SK-N-SH treated with all-trans-retinoic acid at 6 μM for 48 hours (cell line): Measurements from ENCODE around the gene RING1.

Source experiments
- ATAC-seq: fragments of 200-7000 bp; cut with Tn5 transposase; 3 replicates; pipeline ENCODE4 v1.9.1; 2020; ENCODE audit warnings: mild to moderate bottlenecking, moderate library complexity
- ARNTL ChIP-seq: fragments of 450-650 bp; formaldehyde crosslinking; IDR thresholded peaks from 2 replicates; pipeline ENCODE4 v1.5.0; 2020; ENCODE audit warnings: low read depth, mild to moderate bottlenecking, moderate library complexity, borderline replicate concordance
- BACH2 ChIP-seq: fragments of 250-450 bp; sonication (Bioruptor Pico); IDR thresholded peaks from 2 replicates; pipeline ENCODE4 v1.9.0; 2021; ENCODE audit warnings: mild to moderate bottlenecking, borderline replicate concordance
- ESRRG ChIP-seq: fragments of 250-450 bp; sonication (Bioruptor Pico); IDR thresholded peaks from 2 replicates; pipeline ENCODE4 v1.6.1; 2021; ENCODE audit warnings: mild to moderate bottlenecking
- GLIS3 ChIP-seq: fragments of 250-450 bp; sonication (Bioruptor Pico); IDR thresholded peaks from 2 replicates; pipeline ENCODE4 v1.5.0; 2020; ENCODE audit warnings: mild to moderate bottlenecking, moderate library complexity
- ISL1 ChIP-seq: fragments of 250-450 bp; sonication (Bioruptor Pico); IDR thresholded peaks from 2 replicates; pipeline ENCODE4 v2.1.2; 2022; ENCODE audit warnings: mild to moderate bottlenecking, moderate library complexity
- PPARA ChIP-seq: fragments of 250-450 bp; sonication (Bioruptor Pico); IDR thresholded peaks from 2 replicates; pipeline ENCODE4 v1.5.0; 2020; ENCODE audit warnings: mild to moderate bottlenecking, borderline replicate concordance
- RARB ChIP-seq: fragments of 250-450 bp; sonication (Bioruptor Pico); IDR thresholded peaks from 2 replicates; pipeline ENCODE4 v1.8.0; 2021; ENCODE audit warnings: mild to moderate bottlenecking, moderate library complexity
- TCF4 ChIP-seq: fragments of 250-450 bp; sonication (Bioruptor Pico); IDR thresholded peaks from 2 replicates; pipeline ENCODE4 v1.8.0; 2021; ENCODE audit warnings: mild to moderate bottlenecking, moderate library complexity, borderline replicate concordance
- TOX ChIP-seq: fragments of 250-450 bp; sonication (Bioruptor Pico); IDR thresholded peaks from 2 replicates; pipeline ENCODE4 v1.8.0; 2021; ENCODE audit warnings: mild to moderate bottlenecking, moderate library complexity, borderline replicate concordance
- ZC3H10 ChIP-seq: fragments of 250-450 bp; sonication (Bioruptor Pico); IDR thresholded peaks from 2 replicates; pipeline ENCODE4 v1.5.1; 2021; ENCODE audit warnings: mild to moderate bottlenecking, moderate library complexity
- ZFP3 ChIP-seq: fragments of 250-450 bp; sonication (Bioruptor Pico); IDR thresholded peaks from 2 replicates; pipeline ENCODE4 v1.5.0; 2020; ENCODE audit warnings: mild to moderate bottlenecking, moderate library complexity
- ZFP30 ChIP-seq: fragments of 450-650 bp; formaldehyde crosslinking; IDR thresholded peaks from 2 replicates; pipeline ENCODE4 v1.5.0; 2022; ENCODE audit warnings: mild to moderate bottlenecking, moderate library complexity
- ZNF565 ChIP-seq: fragments of 450-650 bp; formaldehyde crosslinking; conservative IDR thresholded peaks from 2 replicates; pipeline ENCODE4 v1.5.0; 2020; ENCODE audit warnings: low read depth, mild to moderate bottlenecking, moderate library complexity
- ZNF70 ChIP-seq: fragments of 450-650 bp; formaldehyde crosslinking; IDR thresholded peaks from 2 replicates; pipeline ENCODE4 v1.5.0; 2020; ENCODE audit warnings: mild to moderate bottlenecking, moderate library complexity
- ZNF8 ChIP-seq: fragments of 450-650 bp; formaldehyde crosslinking; IDR thresholded peaks from 2 replicates; pipeline ENCODE4 v1.5.0; 2020; ENCODE audit warnings: mild to moderate bottlenecking, moderate library complexity
- TF ChIP-seq, protein P1 (sequence below): fragments of 250-450 bp; sonication (Bioruptor Pico); IDR thresholded peaks from 2 replicates; pipeline ENCODE4 v1.5.1; 2020; ENCODE audit warnings: low read depth, mild to moderate bottlenecking, moderate library complexity
- TF ChIP-seq, protein P2 (sequence below): fragments of 250-450 bp; sonication (Bioruptor Pico); IDR thresholded peaks from 2 replicates; pipeline ENCODE4 v1.8.0; 2021; ENCODE audit warnings: low read depth, mild to moderate bottlenecking, moderate library complexity, borderline replicate concordance
- TF ChIP-seq, protein P3 (sequence below): fragments of 250-450 bp; sonication (Bioruptor Pico); IDR thresholded peaks from 2 replicates; pipeline ENCODE4 v1.5.1; 2021; ENCODE audit warnings: mild to moderate bottlenecking, moderate library complexity
- TF ChIP-seq, protein P4 (sequence below): fragments of 250-450 bp; sonication (Bioruptor Pico); IDR thresholded peaks from 2 replicates; pipeline ENCODE4 v1.5.0; 2020; ENCODE audit warnings: mild to moderate bottlenecking, moderate library complexity
- TF ChIP-seq, protein P5 (sequence below): fragments of 250-450 bp; sonication (Bioruptor Pico); IDR thresholded peaks from 2 replicates; pipeline ENCODE4 v1.8.0; 2020; ENCODE audit warnings: mild to moderate bottlenecking, moderate library complexity, borderline replicate concordance

The RING1 gene

DNA sequence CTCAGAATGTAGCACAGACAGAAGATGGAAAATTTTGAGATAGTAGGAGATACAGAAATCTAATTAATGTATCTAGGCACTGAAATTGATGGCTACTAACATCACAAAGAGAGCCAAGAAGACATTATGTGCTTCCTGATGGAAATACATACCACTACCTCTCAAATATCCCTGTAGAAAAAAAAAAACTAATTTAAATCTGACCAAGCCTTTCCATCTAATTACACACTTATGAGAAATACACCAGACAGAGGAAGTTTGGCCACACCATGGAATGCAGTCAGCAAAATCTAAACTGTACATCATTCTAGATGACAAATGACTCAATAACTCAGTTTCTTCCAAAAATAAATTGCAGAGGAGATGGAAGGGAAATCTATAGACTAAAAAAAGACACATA lies 44.5 kb downstream of the RING1 start:
- TF ChIP-seq, protein P1, sequence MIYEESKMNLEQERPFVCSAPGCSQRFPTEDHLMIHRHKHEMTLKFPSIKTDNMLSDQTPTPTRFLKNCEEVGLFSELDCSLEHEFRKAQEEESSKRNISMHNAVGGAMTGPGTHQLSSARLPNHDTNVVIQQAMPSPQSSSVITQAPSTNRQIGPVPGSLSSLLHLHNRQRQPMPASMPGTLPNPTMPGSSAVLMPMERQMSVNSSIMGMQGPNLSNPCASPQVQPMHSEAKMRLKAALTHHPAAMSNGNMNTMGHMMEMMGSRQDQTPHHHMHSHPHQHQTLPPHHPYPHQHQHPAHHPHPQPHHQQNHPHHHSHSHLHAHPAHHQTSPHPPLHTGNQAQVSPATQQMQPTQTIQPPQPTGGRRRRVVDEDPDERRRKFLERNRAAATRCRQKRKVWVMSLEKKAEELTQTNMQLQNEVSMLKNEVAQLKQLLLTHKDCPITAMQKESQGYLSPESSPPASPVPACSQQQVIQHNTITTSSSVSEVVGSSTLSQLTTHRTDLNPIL (CRISPR knock-in tag) = no peak
- TF ChIP-seq GLIS3 (CRISPR knock-in tag) = no peak
- no peak for TF ChIP-seq ZC3H10
- TF ChIP-seq ZNF8 (CRISPR knock-in tag) = peak; percentile 83
- no peak for TF ChIP-seq TOX (CRISPR knock-in tag)
- TF ChIP-seq, protein P2, sequence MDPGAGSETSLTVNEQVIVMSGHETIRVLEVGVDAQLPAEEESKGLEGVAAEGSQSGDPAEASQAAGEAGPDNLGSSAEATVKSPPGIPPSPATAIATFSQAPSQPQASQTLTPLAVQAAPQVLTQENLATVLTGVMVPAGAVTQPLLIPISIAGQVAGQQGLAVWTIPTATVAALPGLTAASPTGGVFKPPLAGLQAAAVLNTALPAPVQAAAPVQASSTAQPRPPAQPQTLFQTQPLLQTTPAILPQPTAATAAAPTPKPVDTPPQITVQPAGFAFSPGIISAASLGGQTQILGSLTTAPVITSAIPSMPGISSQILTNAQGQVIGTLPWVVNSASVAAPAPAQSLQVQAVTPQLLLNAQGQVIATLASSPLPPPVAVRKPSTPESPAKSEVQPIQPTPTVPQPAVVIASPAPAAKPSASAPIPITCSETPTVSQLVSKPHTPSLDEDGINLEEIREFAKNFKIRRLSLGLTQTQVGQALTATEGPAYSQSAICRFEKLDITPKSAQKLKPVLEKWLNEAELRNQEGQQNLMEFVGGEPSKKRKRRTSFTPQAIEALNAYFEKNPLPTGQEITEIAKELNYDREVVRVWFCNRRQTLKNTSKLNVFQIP (CRISPR knock-in tag) = no peak
- TF ChIP-seq RARB (CRISPR knock-in tag) = no peak
- no peak for TF ChIP-seq TCF4
- TF ChIP-seq, protein P3, sequence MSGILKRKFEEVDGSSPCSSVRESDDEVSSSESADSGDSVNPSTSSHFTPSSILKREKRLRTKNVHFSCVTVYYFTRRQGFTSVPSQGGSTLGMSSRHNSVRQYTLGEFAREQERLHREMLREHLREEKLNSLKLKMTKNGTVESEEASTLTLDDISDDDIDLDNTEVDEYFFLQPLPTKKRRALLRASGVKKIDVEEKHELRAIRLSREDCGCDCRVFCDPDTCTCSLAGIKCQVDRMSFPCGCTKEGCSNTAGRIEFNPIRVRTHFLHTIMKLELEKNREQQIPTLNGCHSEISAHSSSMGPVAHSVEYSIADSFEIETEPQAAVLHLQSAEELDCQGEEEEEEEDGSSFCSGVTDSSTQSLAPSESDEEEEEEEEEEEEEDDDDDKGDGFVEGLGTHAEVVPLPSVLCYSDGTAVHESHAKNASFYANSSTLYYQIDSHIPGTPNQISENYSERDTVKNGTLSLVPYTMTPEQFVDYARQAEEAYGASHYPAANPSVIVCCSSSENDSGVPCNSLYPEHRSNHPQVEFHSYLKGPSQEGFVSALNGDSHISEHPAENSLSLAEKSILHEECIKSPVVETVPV (CRISPR knock-in tag) = no peak
- TF ChIP-seq ZNF565 (CRISPR knock-in tag) = no peak
- TF ChIP-seq PPARA (CRISPR knock-in tag) = no peak
- peak; percentile 84 for TF ChIP-seq ISL1 (CRISPR knock-in tag)
- no peak for TF ChIP-seq ARNTL
- no peak for ATAC-seq

DNA sequence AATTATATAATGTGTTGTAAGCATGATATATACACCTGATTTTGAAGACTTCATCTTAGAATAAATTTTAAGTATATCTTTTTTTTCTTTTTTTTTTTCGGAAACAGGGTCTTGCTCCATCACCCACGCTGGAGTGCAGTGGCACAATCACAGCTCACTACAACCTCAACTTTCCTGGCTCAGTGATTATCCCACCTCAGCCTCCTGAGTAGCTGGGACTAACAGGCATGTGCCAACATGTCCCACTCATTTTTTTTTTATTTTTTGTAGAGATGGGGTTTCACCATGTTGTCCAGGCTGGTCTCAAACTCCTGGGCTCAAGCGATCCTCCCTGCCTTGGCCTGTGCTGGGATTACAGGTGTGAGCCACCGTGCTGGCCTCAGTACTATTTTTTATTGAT lies 46.3 kb downstream of the RING1 start:
- no peak for ATAC-seq
- TF ChIP-seq, protein P4, sequence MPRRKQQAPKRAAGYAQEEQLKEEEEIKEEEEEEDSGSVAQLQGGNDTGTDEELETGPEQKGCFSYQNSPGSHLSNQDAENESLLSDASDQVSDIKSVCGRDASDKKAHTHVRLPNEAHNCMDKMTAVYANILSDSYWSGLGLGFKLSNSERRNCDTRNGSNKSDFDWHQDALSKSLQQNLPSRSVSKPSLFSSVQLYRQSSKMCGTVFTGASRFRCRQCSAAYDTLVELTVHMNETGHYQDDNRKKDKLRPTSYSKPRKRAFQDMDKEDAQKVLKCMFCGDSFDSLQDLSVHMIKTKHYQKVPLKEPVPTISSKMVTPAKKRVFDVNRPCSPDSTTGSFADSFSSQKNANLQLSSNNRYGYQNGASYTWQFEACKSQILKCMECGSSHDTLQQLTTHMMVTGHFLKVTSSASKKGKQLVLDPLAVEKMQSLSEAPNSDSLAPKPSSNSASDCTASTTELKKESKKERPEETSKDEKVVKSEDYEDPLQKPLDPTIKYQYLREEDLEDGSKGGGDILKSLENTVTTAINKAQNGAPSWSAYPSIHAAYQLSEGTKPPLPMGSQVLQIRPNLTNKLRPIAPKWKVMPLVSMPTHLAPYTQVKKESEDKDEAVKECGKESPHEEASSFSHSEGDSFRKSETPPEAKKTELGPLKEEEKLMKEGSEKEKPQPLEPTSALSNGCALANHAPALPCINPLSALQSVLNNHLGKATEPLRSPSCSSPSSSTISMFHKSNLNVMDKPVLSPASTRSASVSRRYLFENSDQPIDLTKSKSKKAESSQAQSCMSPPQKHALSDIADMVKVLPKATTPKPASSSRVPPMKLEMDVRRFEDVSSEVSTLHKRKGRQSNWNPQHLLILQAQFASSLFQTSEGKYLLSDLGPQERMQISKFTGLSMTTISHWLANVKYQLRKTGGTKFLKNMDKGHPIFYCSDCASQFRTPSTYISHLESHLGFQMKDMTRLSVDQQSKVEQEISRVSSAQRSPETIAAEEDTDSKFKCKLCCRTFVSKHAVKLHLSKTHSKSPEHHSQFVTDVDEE (CRISPR knock-in tag) = no peak
- TF ChIP-seq ZFP30 (CRISPR knock-in tag) (no peak), TCF4 (no peak), PPARA (CRISPR knock-in tag) (no peak), ISL1 (CRISPR knock-in tag) (no peak), ZFP3 (CRISPR knock-in tag) (no peak), ESRRG (CRISPR knock-in tag) (no peak)

DNA sequence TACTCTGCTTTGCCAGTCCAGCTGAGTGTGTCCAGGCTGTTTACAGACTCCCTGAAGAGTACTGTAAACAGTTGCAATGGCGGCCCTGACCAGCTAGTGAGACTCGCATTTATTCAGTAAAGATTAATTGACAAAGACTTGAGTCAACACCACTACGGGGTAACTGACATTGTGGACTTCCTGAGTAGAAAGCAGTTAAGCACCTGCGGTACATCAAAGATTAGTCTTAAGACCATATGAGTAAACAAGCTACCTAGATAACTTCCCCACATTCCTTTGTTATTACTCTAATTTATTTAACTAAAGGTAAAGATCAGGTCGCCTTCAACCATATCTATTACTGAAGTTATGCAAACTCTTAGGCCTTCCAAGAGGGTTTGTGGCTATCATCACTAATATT lies 50.7 kb downstream of the RING1 start:
- no peak for ATAC-seq
- TF ChIP-seq TOX (CRISPR knock-in tag) (no peak), ESRRG (CRISPR knock-in tag) (no peak), ZNF70 (no peak), ZNF8 (CRISPR knock-in tag) (no peak), BACH2 (CRISPR knock-in tag) (no peak), RARB (CRISPR knock-in tag) (no peak), ISL1 (CRISPR knock-in tag) (no peak), PPARA (CRISPR knock-in tag) (no peak), ZFP30 (CRISPR knock-in tag) (no peak), ZNF565 (CRISPR knock-in tag) (no peak), ZC3H10 (no peak)
- TF ChIP-seq, protein P1 (CRISPR knock-in tag) = no peak
- TF ChIP-seq, protein P4 (CRISPR knock-in tag) = no peak
- TF ChIP-seq, protein P2 (CRISPR knock-in tag) = no peak
- TF ChIP-seq, protein P5, sequence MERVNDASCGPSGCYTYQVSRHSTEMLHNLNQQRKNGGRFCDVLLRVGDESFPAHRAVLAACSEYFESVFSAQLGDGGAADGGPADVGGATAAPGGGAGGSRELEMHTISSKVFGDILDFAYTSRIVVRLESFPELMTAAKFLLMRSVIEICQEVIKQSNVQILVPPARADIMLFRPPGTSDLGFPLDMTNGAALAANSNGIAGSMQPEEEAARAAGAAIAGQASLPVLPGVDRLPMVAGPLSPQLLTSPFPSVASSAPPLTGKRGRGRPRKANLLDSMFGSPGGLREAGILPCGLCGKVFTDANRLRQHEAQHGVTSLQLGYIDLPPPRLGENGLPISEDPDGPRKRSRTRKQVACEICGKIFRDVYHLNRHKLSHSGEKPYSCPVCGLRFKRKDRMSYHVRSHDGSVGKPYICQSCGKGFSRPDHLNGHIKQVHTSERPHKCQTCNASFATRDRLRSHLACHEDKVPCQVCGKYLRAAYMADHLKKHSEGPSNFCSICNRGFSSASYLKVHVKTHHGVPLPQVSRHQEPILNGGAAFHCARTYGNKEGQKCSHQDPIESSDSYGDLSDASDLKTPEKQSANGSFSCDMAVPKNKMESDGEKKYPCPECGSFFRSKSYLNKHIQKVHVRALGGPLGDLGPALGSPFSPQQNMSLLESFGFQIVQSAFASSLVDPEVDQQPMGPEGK (CRISPR knock-in tag) = no peak
